Measurements from ENCODE around the gene PLEKHG5. TPM values are rescaled to one million over a fixed set of nuclear protein-coding genes. Genes with fewer than 3 reads are reported as not detected.
A peak's percentile ranks its signal among the peaks of the same experiment; 100 is the strongest.
"Not testable (repeated sequence)": the region's sequence is repeated elsewhere in the genome, so short reads cannot be mapped to it uniquely, and the experiment has no call there.

PLEKHG5 gene
- total RNA-seq, 1 donor from 2014 or later, result 34.9 TPM

DNA sequence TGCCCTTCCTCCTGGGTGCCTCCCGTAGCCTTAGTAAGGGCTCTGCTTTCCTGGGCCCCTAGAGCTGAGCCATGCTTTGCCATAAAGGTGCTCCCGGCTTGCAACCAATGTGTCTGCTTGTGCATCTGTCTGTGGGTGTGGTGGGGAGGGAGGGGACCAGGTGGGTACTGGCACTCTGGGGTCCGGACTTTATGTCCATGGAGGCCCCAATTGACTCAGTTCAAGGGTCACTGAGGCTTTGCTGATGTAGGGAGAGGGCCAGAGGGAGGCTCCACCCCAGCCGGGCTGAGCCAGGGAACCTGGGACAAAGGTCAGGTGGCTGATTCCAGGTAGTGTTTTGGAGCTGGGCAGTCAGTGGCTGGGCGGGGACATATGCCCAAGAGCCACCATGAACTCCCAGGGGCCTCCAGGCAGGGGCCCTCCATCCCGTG is 40.5 kb downstream of the PLEKHG5 start:
- Mint-ChIP-seq H3K27ac (ENCODE audit: unreplicated experiment) (no peak overlapping the region), H3K27me3 (ENCODE audit: unreplicated experiment) (peaks cover 24% of the 10 kb centered on the region), H3K4me3 (ENCODE audit: unreplicated experiment) (no peak overlapping the region), H3K9me3 (ENCODE audit: unreplicated experiment) (no peaks in the 10 kb centered on the region), H3K4me1 (ENCODE audit: unreplicated experiment) (peaks cover 13% of the 10 kb centered on the region), H3K36me3 (ENCODE audit: unreplicated experiment) (no peaks in the 10 kb centered on the region)
- TF ChIP-seq, protein P1, sequence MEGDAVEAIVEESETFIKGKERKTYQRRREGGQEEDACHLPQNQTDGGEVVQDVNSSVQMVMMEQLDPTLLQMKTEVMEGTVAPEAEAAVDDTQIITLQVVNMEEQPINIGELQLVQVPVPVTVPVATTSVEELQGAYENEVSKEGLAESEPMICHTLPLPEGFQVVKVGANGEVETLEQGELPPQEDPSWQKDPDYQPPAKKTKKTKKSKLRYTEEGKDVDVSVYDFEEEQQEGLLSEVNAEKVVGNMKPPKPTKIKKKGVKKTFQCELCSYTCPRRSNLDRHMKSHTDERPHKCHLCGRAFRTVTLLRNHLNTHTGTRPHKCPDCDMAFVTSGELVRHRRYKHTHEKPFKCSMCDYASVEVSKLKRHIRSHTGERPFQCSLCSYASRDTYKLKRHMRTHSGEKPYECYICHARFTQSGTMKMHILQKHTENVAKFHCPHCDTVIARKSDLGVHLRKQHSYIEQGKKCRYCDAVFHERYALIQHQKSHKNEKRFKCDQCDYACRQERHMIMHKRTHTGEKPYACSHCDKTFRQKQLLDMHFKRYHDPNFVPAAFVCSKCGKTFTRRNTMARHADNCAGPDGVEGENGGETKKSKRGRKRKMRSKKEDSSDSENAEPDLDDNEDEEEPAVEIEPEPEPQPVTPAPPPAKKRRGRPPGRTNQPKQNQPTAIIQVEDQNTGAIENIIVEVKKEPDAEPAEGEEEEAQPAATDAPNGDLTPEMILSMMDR (IDR thresholded peaks at IDR 0.05), result no peak
- no peak for DNase-seq (ENCODE audit: extremely low spot score, unreplicated experiment)

DNA sequence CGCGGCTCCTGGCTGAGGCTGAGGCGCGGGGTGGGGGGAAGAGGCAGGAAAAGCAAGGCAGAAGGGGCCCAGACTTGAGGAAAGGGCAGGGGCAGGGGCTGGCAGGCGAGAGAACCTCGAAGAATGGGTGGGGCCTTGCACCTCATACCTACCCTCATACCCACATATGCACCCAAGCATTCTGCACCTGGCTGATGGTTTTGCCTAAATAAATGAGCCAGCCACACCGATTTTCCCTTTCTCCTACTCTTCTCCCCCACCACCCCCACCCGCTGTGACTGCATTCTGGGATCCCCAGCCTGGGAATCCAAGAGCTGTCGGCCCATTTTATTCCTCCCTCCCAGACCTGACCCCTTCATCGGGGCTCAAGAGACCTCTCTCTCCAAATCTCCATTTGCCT is 41.0 kb downstream of the PLEKHG5 start:
- not testable (repeated sequence) for H3K36me3 Mint-ChIP-seq (ENCODE audit: unreplicated experiment); DNase-seq (ENCODE audit: extremely low spot score, unreplicated experiment); H3K4me3 Mint-ChIP-seq (ENCODE audit: unreplicated experiment); H3K9me3 Mint-ChIP-seq (ENCODE audit: unreplicated experiment); H3K27ac Mint-ChIP-seq (ENCODE audit: unreplicated experiment)
- Mint-ChIP-seq H3K4me1 (ENCODE audit: unreplicated experiment) (peaks cover 13% of the 10 kb centered on the region), H3K27me3 (ENCODE audit: unreplicated experiment) (peaks cover 24% of the 10 kb centered on the region)

DNA sequence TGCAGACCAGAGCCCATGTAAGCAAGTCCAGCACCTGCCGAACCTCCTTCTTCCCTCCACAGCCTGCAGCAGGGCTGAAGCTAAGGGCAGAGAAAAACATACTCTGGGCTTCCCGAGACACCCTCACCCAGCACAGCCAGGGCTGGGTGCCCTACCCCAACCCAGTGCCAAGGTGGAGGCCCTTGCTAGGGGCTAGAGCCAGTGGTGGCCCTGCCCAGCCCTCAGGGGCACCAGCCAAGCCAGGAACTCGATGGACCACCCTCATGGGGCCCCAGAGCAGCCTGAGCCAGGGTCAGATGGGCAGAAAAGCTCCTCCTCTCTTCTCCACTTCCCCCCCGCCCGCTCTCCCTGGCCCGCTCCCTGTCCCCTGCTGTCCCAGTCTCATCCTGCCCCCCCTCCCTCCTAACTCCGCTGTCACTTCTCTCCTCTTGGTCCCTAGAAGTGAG is 41.4 kb downstream of the PLEKHG5 start:
- no peaks in the 10 kb centered on the region for H3K36me3 Mint-ChIP-seq (ENCODE audit: unreplicated experiment)
- DNase-seq (ENCODE audit: extremely low spot score, unreplicated experiment), result no peak
- H3K27ac Mint-ChIP-seq (ENCODE audit: unreplicated experiment), result no peak overlapping the region
- TF ChIP-seq, protein P1 (IDR thresholded peaks at IDR 0.05), result no peak
- no peaks in the 10 kb centered on the region for H3K9me3 Mint-ChIP-seq (ENCODE audit: unreplicated experiment)
- H3K4me1 Mint-ChIP-seq (ENCODE audit: unreplicated experiment), result peaks cover 13% of the 10 kb centered on the region
- peaks cover 24% of the 10 kb centered on the region for H3K27me3 Mint-ChIP-seq (ENCODE audit: unreplicated experiment)
- no peak overlapping the region for H3K4me3 Mint-ChIP-seq (ENCODE audit: unreplicated experiment)

DNA sequence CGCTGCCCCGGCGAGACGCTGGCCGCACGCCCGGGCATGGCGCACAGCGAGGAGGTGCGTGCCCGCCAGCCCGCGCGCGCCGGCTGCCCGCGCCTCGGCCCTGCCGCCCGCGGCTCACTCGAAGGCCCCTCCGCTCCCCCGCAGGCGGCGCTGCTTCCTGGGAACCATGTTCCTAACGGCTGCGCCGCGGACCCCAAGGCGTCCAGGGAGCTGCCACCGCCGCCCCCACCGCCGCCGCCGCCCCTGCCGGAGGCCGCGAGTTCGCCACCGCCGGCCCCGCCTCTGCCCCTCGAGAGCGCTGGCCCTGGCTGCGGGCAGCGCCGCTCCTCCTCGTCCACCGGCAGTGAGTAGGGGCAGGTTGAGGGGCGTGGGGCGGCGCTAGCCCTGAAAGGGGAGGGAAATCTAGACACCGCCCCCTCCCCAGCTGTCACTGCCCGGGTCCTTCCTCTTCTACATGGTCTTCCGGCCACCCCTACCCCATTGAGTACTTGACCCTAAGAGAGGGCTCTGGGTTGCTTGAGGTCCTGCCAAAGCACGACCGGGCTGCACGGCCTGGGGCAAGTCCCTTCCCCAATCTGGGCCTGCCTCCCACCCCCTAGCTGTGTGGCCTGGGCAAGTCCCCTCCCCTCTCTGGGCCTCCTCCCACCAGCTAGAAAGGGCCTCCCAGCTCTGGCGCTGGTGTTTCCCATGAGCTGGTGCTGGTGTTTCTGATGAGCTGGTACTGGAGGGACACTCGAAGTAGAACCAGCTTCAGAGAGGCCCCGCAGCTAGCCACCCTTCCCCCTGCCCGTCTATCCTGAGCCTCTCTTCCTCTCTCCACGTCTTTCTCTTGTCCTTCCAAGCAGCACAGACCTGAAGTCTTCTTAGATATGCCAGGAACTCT is 42.5 kb downstream of the PLEKHG5 start:
- H3K4me3 Mint-ChIP-seq (ENCODE audit: unreplicated experiment), result peak overlapping the region; percentile 44
- peaks cover 13% of the 10 kb centered on the region for H3K4me1 Mint-ChIP-seq (ENCODE audit: unreplicated experiment)
- TF ChIP-seq, protein P1 (IDR thresholded peaks at IDR 0.05), result peak; percentile 15
- DNase-seq (ENCODE audit: extremely low spot score, unreplicated experiment), result no peak
- no peak overlapping the region for H3K27ac Mint-ChIP-seq (ENCODE audit: unreplicated experiment)
- H3K36me3 Mint-ChIP-seq (ENCODE audit: unreplicated experiment), result no peaks in the 10 kb centered on the region
- peaks cover 24% of the 10 kb centered on the region for H3K27me3 Mint-ChIP-seq (ENCODE audit: unreplicated experiment)
- H3K9me3 Mint-ChIP-seq (ENCODE audit: unreplicated experiment), result no peaks in the 10 kb centered on the region

DNA sequence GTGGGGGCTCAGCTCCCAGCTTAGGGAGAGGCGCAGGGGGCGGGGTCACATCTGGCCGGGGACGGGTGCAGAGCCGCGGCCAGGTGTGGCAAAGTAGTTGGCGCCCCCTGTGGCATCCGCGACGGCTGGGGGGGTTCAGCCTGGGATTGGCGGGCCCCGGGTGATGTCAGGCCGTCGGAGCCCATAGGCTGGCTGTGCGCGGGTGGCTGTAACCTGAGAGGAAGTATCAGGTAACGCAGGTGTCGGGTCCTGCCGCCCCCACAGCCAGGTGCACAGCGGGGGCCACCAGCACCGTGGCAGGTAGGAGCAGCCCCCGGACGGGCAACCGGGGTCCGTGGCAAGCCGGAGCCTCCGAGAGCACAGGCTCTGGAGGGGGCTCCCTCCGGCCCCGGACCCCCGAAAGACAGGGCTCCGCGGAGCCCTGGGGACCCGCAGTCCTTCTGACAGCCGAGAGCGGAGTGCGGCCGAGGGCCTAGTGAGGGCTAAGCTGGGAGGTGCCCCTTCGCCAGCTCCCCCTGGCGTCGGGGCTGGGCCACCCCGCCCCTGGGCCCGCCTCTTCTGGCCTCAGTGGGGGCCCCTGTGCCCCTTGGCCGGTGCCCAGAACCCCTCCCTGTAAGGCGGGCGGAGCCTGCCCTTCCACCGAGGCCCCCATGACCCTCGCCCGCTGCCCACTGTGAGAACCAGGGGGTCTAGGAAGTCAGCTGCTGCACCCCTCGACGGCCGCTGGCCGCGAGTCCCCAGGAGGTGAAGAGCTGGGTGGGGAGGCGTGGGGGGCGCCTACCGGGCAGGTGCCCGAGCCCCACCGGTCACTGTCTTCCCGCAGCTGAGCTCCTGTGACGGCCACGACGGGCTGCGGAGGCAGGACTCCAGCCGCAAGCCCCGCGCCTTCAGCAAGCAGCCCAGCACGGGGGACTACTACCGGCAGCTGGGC is 43.4 kb downstream of the PLEKHG5 start:
- H3K9me3 Mint-ChIP-seq (ENCODE audit: unreplicated experiment), result no peaks in the 10 kb centered on the region
- TF ChIP-seq, protein P1 (IDR thresholded peaks at IDR 0.05), result no peak
- DNase-seq (ENCODE audit: extremely low spot score, unreplicated experiment), result no peak
- no peaks in the 10 kb centered on the region for H3K36me3 Mint-ChIP-seq (ENCODE audit: unreplicated experiment)
- H3K27me3 Mint-ChIP-seq (ENCODE audit: unreplicated experiment), result peaks cover 24% of the 10 kb centered on the region
- H3K4me3 Mint-ChIP-seq (ENCODE audit: unreplicated experiment), result no peak overlapping the region
- no peak overlapping the region for H3K27ac Mint-ChIP-seq (ENCODE audit: unreplicated experiment)
- peaks cover 13% of the 10 kb centered on the region for H3K4me1 Mint-ChIP-seq (ENCODE audit: unreplicated experiment)
